Measurements from ENCODE around the gene SDHAF2.
A peak's percentile ranks its signal among the peaks of the same experiment; 100 is the strongest.
"Not testable (repeated sequence)": the region's sequence is repeated elsewhere in the genome, so short reads cannot be mapped to it uniquely, and the experiment has no call there.

Gene SDHAF2

GRCh38 chr11:61429691-61430582 lies at the start of gene SDHAF2, which contains the start of gene CPSF7:
Gene SDHAF2, plus strand, starts transcription at chr11:61430124. Its CDS starts 23 bp downstream, at chr11:61430147.
Gene CPSF7, minus strand, starts transcription at chr11:61429975. Its CDS starts 740 bp downstream, at chr11:61429235.
- ChIA-PET CTCF (interaction anchor here (0.6 to 5.9 kb wide), 13 partner anchors 10 to 175 kb away, joined by 3 to 26 read pairs (median 4); partner anchors contain the start of gene TMEM216), POLR2A (interaction anchor here (0.5 to 2.0 kb wide), 8 partner anchors 9 to 1452 kb away, joined by 3 to 10 read pairs (median 4); partner anchors contain the start of genes CYB561A3 and TMEM138)
- TF ChIP-seq CTCF (IDR thresholded peaks at IDR 0.05; ENCODE audit: control extremely low read depth, extremely low read depth, low read depth, missing control alignments), result no peak
- peak; percentile 97 for DNase-seq (ENCODE audit: extremely low spot score)

GRCh38 chr11:61380884-61381283 lies 49.0 kb upstream of the SDHAF2 start:
- POLR2A ChIA-PET, result interaction anchor here (0.5 to 0.7 kb wide), 2 partner anchors 8 to 40 kb away, joined by 3 to 4 read pairs; no protein-coding TSS in a partner anchor
- CTCF ChIA-PET, result interaction anchor here (0.9 to 11.4 kb wide), 5 partner anchors 23 to 45 kb away, joined by 3 to 501 read pairs (median 4); partner anchors contain the start of genes CYB561A3, DDB1, TKFC and TMEM138
- DNase-seq (ENCODE audit: extremely low spot score), result no peak
- TF ChIP-seq CTCF (IDR thresholded peaks at IDR 0.05; ENCODE audit: control extremely low read depth, extremely low read depth, low read depth, missing control alignments), result no peak

- POLR2A ChIA-PET, result interaction anchor here (0.8 to 2.4 kb wide), 2 partner anchors 22 to 55 kb away, joined by 4 to 11 read pairs; partner anchors contain the start of genes CYB561A3 and TMEM138
- DNase-seq (ENCODE audit: extremely low spot score), result not testable (repeated sequence)
- CTCF ChIA-PET, result interaction anchor here (1.2 to 11.4 kb wide), 14 partner anchors 8 to 553 kb away, joined by 3 to 501 read pairs (median 30); partner anchors contain the start of genes CYB561A3, DDB1, TKFC and TMEM138
Observed at GRCh38 chr11:61383859-61384258, 46.1 kb upstream of the SDHAF2 start.

- no peak for TF ChIP-seq CTCF (IDR thresholded peaks at IDR 0.05; ENCODE audit: control extremely low read depth, extremely low read depth, low read depth, missing control alignments)
- ChIA-PET CTCF (interaction anchor here (1.2 to 11.4 kb wide), 22 partner anchors 9 to 563 kb away, joined by 3 to 501 read pairs (median 12); partner anchors contain the start of genes CYB561A3, DDB1, TKFC and TMEM138), POLR2A (interaction anchor here (0.6 to 2.4 kb wide), 4 partner anchors 23 to 55 kb away, joined by 4 to 12 read pairs (median 8); partner anchors contain the start of genes CYB561A3 and TMEM138)
- no peak for DNase-seq (ENCODE audit: extremely low spot score)
Observed at GRCh38 chr11:61384271-61385242, 45.4 kb upstream of the SDHAF2 start.

- no peak for DNase-seq (ENCODE audit: extremely low spot score)
- CTCF ChIA-PET, result interaction anchor here (1.1 to 9.8 kb wide), 5 partner anchors 12 to 136 kb away, joined by 3 to 188 read pairs (median 23); partner anchors contain the start of genes CYB561A3 and TMEM138
- TF ChIP-seq CTCF (IDR thresholded peaks at IDR 0.05; ENCODE audit: control extremely low read depth, extremely low read depth, low read depth, missing control alignments), result no peak
- POLR2A ChIA-PET, result no interaction called here
Observed at GRCh38 chr11:61390161-61390560, 39.8 kb upstream of the SDHAF2 start.

- ChIA-PET POLR2A (interaction anchor here (0.6 to 1.9 kb wide), 3 partner anchors 15 to 42 kb away, joined by 3 to 7 read pairs (median 6); partner anchors contain the start of genes CYB561A3 and TMEM138), CTCF (interaction anchor here (0.8 to 10.6 kb wide), 18 partner anchors 9 to 138 kb away, joined by 3 to 98 read pairs (median 4); partner anchors contain the start of genes CYB561A3 and TMEM138)
- TF ChIP-seq CTCF (IDR thresholded peaks at IDR 0.05; ENCODE audit: control extremely low read depth, extremely low read depth, low read depth, missing control alignments), result peak; percentile 38
- DNase-seq (ENCODE audit: extremely low spot score), result peak; percentile 45
Observed at GRCh38 chr11:61392981-61393595, 36.8 kb upstream of the SDHAF2 start.

Measured in GM10248 (cell line).